ENCODE data around the gene XXYLT1. TPM values are rescaled to one million over a fixed set of nuclear protein-coding genes. Genes with fewer than 3 reads are reported as not detected.

The XXYLT1 gene
- total and polyA plus RNA-seq, 10 of the 15 experiments (the other 5 are each of a cell fraction or from before 2014, with no cell fraction given) = 1.2 to 14.2 (median 9.3) TPM

DNA sequence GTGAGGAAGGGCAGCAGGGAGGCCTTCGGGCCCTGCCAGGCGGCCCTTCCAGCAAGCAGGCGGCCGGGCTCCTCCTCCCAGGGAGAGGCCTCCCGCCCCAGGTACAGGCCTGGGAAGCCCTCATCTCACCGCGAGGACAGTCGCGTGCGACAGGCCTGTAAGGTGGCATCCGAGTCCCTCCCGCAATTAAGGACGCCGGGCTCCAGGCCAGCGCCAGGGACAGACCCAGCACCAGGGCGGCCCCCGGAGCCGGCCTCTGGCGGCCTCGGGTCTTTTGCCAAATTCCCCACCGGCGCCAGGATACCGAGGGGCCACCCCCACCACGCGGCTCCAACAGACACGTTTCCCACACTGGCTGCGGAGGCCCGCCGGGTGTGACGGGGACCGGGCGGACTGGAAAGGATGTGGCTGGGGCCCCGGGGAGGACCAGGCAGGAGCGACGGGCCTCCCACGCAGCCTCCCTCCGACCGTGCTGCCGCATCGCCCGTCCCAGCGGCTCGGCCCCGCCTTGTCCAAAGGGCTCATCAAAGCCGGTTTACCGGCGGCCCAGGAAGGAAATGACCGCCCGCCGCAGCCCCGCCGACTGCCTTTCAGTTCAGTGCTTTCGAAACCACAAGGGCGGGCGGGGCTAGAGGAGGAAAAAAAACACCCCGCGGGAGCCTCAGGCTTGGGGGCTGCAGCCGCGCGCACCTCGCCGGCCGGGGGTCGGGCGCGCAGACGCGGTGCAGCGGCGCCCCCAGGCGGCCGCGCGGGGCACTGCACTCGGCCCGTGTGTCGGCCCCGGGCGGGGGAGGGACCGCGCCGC lies 11.3 kb downstream of the XXYLT1 start (continued):
- TF ChIP-seq, protein P1, sequence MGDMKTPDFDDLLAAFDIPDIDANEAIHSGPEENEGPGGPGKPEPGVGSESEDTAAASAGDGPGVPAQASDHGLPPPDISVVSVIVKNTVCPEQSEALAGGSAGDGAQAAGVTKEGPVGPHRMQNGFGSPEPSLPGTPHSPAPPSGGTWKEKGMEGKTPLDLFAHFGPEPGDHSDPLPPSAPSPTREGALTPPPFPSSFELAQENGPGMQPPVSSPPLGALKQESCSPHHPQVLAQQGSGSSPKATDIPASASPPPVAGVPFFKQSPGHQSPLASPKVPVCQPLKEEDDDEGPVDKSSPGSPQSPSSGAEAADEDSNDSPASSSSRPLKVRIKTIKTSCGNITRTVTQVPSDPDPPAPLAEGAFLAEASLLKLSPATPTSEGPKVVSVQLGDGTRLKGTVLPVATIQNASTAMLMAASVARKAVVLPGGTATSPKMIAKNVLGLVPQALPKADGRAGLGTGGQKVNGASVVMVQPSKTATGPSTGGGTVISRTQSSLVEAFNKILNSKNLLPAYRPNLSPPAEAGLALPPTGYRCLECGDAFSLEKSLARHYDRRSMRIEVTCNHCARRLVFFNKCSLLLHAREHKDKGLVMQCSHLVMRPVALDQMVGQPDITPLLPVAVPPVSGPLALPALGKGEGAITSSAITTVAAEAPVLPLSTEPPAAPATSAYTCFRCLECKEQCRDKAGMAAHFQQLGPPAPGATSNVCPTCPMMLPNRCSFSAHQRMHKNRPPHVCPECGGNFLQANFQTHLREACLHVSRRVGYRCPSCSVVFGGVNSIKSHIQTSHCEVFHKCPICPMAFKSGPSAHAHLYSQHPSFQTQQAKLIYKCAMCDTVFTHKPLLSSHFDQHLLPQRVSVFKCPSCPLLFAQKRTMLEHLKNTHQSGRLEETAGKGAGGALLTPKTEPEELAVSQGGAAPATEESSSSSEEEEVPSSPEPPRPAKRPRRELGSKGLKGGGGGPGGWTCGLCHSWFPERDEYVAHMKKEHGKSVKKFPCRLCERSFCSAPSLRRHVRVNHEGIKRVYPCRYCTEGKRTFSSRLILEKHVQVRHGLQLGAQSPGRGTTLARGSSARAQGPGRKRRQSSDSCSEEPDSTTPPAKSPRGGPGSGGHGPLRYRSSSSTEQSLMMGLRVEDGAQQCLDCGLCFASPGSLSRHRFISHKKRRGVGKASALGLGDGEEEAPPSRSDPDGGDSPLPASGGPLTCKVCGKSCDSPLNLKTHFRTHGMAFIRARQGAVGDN (IDR thresholded peaks at IDR 0.05) = peak; percentile 90
- TF ChIP-seq, protein P2, sequence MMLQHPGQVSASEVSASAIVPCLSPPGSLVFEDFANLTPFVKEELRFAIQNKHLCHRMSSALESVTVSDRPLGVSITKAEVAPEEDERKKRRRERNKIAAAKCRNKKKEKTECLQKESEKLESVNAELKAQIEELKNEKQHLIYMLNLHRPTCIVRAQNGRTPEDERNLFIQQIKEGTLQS (IDR thresholded peaks at IDR 0.05; ENCODE audit: borderline replicate concordance, extremely low read depth, low read depth, low read length) = no peak
- TF ChIP-seq, protein P3, sequence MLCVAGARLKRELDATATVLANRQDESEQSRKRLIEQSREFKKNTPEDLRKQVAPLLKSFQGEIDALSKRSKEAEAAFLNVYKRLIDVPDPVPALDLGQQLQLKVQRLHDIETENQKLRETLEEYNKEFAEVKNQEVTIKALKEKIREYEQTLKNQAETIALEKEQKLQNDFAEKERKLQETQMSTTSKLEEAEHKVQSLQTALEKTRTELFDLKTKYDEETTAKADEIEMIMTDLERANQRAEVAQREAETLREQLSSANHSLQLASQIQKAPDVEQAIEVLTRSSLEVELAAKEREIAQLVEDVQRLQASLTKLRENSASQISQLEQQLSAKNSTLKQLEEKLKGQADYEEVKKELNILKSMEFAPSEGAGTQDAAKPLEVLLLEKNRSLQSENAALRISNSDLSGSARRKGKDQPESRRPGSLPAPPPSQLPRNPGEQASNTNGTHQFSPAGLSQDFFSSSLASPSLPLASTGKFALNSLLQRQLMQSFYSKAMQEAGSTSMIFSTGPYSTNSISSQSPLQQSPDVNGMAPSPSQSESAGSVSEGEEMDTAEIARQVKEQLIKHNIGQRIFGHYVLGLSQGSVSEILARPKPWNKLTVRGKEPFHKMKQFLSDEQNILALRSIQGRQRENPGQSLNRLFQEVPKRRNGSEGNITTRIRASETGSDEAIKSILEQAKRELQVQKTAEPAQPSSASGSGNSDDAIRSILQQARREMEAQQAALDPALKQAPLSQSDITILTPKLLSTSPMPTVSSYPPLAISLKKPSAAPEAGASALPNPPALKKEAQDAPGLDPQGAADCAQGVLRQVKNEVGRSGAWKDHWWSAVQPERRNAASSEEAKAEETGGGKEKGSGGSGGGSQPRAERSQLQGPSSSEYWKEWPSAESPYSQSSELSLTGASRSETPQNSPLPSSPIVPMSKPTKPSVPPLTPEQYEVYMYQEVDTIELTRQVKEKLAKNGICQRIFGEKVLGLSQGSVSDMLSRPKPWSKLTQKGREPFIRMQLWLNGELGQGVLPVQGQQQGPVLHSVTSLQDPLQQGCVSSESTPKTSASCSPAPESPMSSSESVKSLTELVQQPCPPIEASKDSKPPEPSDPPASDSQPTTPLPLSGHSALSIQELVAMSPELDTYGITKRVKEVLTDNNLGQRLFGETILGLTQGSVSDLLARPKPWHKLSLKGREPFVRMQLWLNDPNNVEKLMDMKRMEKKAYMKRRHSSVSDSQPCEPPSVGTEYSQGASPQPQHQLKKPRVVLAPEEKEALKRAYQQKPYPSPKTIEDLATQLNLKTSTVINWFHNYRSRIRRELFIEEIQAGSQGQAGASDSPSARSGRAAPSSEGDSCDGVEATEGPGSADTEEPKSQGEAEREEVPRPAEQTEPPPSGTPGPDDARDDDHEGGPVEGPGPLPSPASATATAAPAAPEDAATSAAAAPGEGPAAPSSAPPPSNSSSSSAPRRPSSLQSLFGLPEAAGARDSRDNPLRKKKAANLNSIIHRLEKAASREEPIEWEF (IDR thresholded peaks at IDR 0.05; ENCODE audit: insufficient replicate concordance, low read depth, low read length) = no peak
- TF ChIP-seq WRNIP1 (IDR thresholded peaks at IDR 0.05; ENCODE audit: borderline replicate concordance, low read depth, low read length) (no peak), CREB1 (IDR thresholded peaks at IDR 0.05; ENCODE audit: low read depth) (peak; percentile 14), RUNX3 (IDR thresholded peaks at IDR 0.05; ENCODE audit: low read length) (peak; percentile 81), PAX8 (IDR thresholded peaks at IDR 0.05) (no peak), MTA3 (IDR thresholded peaks at IDR 0.05; ENCODE audit: borderline replicate concordance, low read length) (no peak; the same call in 1 of the 2 replicates), YBX1 (IDR thresholded peaks at IDR 0.05) (no peak), ZSCAN29 (IDR thresholded peaks at IDR 0.05) (no peak), ZZZ3 (IDR thresholded peaks at IDR 0.05; ENCODE audit: control insufficient read depth, insufficient read length, low read depth) (no peak), RBBP5 (conservative IDR thresholded peaks at IDR 0.05) (no peak)
- TF ChIP-seq, protein P4, sequence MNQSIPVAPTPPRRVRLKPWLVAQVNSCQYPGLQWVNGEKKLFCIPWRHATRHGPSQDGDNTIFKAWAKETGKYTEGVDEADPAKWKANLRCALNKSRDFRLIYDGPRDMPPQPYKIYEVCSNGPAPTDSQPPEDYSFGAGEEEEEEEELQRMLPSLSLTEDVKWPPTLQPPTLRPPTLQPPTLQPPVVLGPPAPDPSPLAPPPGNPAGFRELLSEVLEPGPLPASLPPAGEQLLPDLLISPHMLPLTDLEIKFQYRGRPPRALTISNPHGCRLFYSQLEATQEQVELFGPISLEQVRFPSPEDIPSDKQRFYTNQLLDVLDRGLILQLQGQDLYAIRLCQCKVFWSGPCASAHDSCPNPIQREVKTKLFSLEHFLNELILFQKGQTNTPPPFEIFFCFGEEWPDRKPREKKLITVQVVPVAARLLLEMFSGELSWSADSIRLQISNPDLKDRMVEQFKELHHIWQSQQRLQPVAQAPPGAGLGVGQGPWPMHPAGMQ (IDR thresholded peaks at IDR 0.05; ENCODE audit: borderline replicate concordance) = no peak
- TF ChIP-seq, protein P5, sequence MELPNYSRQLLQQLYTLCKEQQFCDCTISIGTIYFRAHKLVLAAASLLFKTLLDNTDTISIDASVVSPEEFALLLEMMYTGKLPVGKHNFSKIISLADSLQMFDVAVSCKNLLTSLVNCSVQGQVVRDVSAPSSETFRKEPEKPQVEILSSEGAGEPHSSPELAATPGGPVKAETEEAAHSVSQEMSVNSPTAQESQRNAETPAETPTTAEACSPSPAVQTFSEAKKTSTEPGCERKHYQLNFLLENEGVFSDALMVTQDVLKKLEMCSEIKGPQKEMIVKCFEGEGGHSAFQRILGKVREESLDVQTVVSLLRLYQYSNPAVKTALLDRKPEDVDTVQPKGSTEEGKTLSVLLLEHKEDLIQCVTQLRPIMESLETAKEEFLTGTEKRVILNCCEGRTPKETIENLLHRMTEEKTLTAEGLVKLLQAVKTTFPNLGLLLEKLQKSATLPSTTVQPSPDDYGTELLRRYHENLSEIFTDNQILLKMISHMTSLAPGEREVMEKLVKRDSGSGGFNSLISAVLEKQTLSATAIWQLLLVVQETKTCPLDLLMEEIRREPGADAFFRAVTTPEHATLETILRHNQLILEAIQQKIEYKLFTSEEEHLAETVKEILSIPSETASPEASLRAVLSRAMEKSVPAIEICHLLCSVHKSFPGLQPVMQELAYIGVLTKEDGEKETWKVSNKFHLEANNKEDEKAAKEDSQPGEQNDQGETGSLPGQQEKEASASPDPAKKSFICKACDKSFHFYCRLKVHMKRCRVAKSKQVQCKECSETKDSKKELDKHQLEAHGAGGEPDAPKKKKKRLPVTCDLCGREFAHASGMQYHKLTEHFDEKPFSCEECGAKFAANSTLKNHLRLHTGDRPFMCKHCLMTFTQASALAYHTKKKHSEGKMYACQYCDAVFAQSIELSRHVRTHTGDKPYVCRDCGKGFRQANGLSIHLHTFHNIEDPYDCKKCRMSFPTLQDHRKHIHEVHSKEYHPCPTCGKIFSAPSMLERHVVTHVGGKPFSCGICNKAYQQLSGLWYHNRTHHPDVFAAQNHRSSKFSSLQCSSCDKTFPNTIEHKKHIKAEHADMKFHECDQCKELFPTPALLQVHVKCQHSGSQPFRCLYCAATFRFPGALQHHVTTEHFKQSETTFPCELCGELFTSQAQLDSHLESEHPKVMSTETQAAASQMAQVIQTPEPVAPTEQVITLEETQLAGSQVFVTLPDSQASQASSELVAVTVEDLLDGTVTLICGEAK (IDR thresholded peaks at IDR 0.05; ENCODE audit: borderline replicate concordance) = no peak
